ENCODE measurements around the gene MLNR.

DNA sequence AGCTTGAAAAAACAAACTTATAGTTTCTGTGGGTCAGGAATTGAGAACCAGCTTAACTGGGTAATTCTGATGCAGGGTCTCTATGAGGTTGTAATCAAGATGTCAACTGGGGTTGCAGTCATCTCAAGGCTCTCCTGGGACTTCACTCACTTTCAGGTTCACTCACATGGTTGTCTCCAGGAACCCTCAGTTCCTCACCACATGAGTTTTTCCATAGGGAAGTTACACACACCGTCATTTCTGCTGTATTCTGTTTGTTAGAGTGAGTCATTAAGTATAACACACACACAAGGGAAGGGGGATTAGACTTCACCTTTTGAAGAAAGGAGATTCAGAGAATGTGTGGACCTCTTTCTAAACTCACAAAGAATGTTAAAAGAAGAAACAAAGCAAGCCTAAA, 34.9 kb upstream of the MLNR start:
- TF ChIP-seq, protein P1, sequence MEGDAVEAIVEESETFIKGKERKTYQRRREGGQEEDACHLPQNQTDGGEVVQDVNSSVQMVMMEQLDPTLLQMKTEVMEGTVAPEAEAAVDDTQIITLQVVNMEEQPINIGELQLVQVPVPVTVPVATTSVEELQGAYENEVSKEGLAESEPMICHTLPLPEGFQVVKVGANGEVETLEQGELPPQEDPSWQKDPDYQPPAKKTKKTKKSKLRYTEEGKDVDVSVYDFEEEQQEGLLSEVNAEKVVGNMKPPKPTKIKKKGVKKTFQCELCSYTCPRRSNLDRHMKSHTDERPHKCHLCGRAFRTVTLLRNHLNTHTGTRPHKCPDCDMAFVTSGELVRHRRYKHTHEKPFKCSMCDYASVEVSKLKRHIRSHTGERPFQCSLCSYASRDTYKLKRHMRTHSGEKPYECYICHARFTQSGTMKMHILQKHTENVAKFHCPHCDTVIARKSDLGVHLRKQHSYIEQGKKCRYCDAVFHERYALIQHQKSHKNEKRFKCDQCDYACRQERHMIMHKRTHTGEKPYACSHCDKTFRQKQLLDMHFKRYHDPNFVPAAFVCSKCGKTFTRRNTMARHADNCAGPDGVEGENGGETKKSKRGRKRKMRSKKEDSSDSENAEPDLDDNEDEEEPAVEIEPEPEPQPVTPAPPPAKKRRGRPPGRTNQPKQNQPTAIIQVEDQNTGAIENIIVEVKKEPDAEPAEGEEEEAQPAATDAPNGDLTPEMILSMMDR (IDR thresholded peaks at IDR 0.05; ENCODE audit: poor library complexity) = no peak
- no peak for TF ChIP-seq EZH2phosphoT487 (IDR thresholded peaks at IDR 0.05; ENCODE audit: low read depth, severe bottlenecking, unreplicated experiment)
